Measurements from ENCODE around the gene SLC22A5.
"Not testable (repeated sequence)": the region's sequence is repeated elsewhere in the genome, so short reads cannot be mapped to it uniquely, and the experiment has no call there.

Gene SLC22A5

GRCh38 chr5:132414634-132415378 lies 45.3 kb downstream of the SLC22A5 start:
- DNase-seq, result no peak

- DNase-seq, result not testable (repeated sequence)
Observed at GRCh38 chr5:132415516-132415915, 46.0 kb downstream of the SLC22A5 start.

- no peak for DNase-seq
Observed at GRCh38 chr5:132416306-132417009, 46.9 kb downstream of the SLC22A5 start.

- no peak for DNase-seq
Observed at GRCh38 chr5:132417010-132417439, 47.5 kb downstream of the SLC22A5 start.

- DNase-seq, result no peak
Observed at GRCh38 chr5:132417461-132417860, 48.0 kb downstream of the SLC22A5 start.

GRCh38 chr5:132417889-132418485 lies 48.5 kb downstream of the SLC22A5 start:
- DNase-seq, result no peak

- DNase-seq, result no peak
Observed at GRCh38 chr5:132418881-132419280, 49.4 kb downstream of the SLC22A5 start.

GRCh38 chr5:132419502-132420468 lies 50.3 kb downstream of the SLC22A5 start:
- DNase-seq, result peak; percentile 43 to 47

- DNase-seq, result no peak
Observed at GRCh38 chr5:132420706-132421272, 51.3 kb downstream of the SLC22A5 start.

GRCh38 chr5:132421462-132421861 lies 52.0 kb downstream of the SLC22A5 start:
- DNase-seq, result no peak

- no peak for DNase-seq
Observed at GRCh38 chr5:132422720-132423437, 53.4 kb downstream of the SLC22A5 start.

GRCh38 chr5:132423438-132423898 lies 54.0 kb downstream of the SLC22A5 start:
- no peak for DNase-seq

- DNase-seq, result no peak
Observed at GRCh38 chr5:132424167-132424880, 54.8 kb downstream of the SLC22A5 start.

GRCh38 chr5:132425009-132425937 lies 55.8 kb downstream of the SLC22A5 start:
- DNase-seq, result peak; percentile 46 to 87

GRCh38 chr5:132425975-132426524 lies 56.5 kb downstream of the SLC22A5 start:
- DNase-seq, result no peak

- DNase-seq, result peak in 1 of 2 experiments; percentile 54
Observed at GRCh38 chr5:132426525-132427138, 57.1 kb downstream of the SLC22A5 start.

- peak in 1 of 2 experiments; percentile 75 for DNase-seq
Observed at GRCh38 chr5:132427281-132428146, 58.0 kb downstream of the SLC22A5 start.

- DNase-seq, result no peak
Observed at GRCh38 chr5:132428147-132428482, 58.6 kb downstream of the SLC22A5 start.
